Measurements from ENCODE around the gene KIF3B.
A peak's percentile ranks its signal among the peaks of the same experiment; 100 is the strongest.
"Not testable (repeated sequence)": the region's sequence is repeated elsewhere in the genome, so short reads cannot be mapped to it uniquely, and the experiment has no call there.

KIF3B gene

GRCh38 chr20:32357869-32358631 is 80.6 kb downstream of the KIF3B start, which contains the start of gene ASXL1:
Gene ASXL1, plus strand, starts transcription at chr20:32358331. Its CDS starts 445 bp downstream, at chr20:32358776.
- DNase-seq: peak; percentile 96 to 97

GRCh38 chr20:32358632-32358882 is 81.1 kb downstream of the KIF3B start:
- no peak for DNase-seq

DNA sequence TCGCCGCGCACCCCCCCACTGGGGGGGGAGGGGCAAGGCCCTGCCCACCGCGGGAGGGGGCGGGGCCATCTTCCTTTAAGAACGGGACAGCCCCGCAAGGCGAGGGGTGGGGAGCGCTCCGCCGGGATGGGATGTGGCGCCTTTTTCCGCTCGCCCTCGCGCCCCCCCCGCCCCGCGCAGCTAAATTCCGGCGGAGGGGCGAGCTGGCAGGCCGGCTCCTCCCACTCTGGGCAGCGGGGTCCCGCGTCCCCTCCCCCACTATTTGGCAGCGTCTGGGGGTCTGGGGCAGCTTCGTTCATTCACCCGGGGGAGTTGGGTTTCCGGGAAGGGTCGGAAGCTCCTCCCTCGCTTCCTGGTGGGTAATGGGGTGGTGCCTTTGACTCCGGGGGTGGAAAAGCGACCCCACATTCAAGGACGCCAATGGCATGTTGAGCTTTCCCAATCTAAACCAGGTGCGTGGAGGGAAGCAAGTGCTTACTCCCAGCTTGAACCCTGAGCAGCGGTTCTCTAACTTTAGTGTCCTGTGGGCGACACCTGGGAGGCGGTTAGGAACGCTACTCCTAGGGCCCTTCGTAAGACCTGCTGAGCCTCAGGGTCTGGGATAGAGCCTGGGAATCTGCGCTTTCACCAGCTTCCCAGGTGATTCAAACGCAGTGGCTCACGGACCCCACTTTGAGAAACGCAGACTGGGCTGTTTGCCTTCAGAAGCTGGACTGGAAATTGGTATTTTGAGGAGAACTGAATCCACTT is 81.6 kb downstream of the KIF3B start:
- peak; percentile 84 to 86 for DNase-seq

GRCh38 chr20:32359633-32360332 is 82.3 kb downstream of the KIF3B start:
- no peak for DNase-seq

- DNase-seq: no peak
These were observed 82.8 kb downstream of the KIF3B start for GRCh38 chr20:32360333-32360634.

GRCh38 chr20:32362901-32363364 is 85.5 kb downstream of the KIF3B start:
- DNase-seq: no peak

DNA sequence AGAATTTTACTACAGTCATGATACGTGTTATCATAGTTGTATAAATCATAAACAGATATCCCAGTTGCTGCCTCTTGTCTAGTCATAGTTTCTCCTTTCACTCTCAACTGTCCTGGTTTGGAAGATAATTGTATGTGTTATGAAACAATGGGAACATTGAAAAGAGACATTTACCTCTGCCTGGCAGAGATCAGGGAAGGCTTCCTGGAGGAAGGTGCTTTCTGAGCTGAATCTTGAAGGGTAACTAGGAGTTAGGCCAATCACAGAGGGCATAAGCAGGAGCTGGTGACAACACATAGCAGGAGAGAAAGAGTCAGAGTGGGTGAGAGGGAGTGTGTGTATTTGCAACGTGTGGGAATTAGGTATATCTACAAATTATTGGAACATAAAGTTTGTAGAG is 86.0 kb downstream of the KIF3B start:
- no peak for DNase-seq

DNA sequence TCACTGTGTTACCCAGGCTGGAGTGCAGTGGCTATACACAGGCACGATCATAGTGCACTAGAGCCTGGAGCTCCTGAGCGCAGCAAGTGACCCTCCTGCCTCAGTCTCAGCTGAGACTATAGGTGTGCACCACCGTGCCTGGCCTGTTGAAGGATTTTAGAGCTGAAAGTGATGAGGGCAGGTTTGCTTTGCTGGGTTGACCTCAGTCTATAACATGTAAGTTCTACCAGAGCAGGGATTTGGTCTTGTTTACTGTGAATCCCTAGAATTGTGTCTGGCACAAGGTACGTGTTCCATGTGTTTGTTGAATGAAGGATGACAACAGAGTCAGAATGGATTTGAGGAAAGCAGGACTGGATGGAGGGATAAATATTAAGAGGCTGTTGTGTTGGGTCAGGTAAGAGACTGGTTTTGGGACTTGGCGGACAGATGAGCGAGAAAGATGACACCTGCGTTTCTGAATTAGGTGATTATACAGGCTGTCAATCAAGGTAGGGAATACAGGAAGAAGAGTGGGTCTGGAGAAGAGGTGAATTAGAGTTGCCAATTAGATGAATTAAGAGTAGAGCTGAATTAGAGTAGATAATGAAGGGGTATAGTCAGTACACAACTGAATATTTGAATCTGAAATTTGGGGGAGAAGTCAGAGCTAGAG is 87.2 kb downstream of the KIF3B start:
- DNase-seq: no peak

GRCh38 chr20:32365564-32365963 is 88.1 kb downstream of the KIF3B start:
- DNase-seq: no peak

GRCh38 chr20:32366380-32366779 is 88.9 kb downstream of the KIF3B start:
- DNase-seq: no peak

GRCh38 chr20:32368323-32368722 is 90.9 kb downstream of the KIF3B start:
- no peak for DNase-seq

DNA sequence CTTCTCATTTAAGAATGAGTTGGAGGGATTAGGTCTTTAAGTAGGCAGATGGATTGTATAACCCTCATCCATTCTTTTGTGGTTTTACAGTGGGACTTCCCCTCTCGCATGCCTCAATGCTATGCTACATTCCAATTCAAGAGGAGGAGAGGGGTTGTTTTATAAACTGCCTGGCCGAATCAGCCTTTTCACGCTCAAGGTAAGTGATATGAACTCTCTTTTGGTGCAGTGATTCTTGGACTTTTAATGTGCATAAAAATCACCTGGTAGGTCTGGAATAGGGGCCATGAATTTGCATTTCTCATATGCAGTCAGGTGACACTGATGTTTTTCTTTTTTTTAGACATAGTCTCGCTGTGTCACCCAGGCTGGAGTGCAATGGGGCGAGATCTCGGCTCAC is 91.5 kb downstream of the KIF3B start:
- DNase-seq: no peak

GRCh38 chr20:32370897-32371296 is 93.4 kb downstream of the KIF3B start:
- DNase-seq: no peak

GRCh38 chr20:32378461-32378860 is 101.0 kb downstream of the KIF3B start:
- DNase-seq: no peak

DNA sequence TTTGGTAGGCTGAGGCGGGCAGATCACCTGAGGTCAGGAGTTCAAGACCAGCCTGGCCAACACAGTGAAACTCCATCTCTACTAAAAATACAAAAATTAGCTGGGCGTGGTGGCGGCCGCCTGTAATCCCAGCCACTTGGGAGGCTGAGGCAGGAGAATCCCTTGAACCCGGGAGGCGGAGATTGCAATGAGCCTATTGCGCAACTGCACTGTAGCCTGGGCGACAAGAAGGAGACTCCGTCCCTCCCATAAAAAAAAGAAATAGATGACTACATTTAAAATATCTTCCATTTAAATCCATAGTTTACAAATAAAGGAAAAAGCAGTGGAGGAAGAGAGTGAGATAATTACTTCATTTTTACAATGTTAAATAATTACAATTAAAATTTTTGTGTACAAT is 102.6 kb downstream of the KIF3B start:
- DNase-seq: not testable (repeated sequence)

DNA sequence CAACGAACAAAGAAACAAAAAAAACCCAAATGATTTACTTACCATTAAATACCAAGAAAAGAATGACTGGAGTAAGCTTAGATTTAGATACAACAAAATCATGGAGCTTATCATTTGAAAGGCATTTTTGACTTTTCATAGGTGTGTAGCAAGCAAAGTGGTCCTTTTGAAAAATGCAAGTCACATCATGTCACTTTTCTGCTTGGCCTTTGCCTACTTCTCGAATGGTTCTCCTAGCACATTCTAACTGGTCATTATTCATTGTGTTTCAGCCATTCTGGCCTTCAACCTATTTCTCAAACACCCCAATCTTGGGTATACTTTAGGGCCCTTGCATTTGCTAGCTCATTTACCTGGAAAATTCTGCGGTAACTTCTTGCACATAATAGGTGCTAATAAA is 103.3 kb downstream of the KIF3B start:
- DNase-seq: no peak

DNA sequence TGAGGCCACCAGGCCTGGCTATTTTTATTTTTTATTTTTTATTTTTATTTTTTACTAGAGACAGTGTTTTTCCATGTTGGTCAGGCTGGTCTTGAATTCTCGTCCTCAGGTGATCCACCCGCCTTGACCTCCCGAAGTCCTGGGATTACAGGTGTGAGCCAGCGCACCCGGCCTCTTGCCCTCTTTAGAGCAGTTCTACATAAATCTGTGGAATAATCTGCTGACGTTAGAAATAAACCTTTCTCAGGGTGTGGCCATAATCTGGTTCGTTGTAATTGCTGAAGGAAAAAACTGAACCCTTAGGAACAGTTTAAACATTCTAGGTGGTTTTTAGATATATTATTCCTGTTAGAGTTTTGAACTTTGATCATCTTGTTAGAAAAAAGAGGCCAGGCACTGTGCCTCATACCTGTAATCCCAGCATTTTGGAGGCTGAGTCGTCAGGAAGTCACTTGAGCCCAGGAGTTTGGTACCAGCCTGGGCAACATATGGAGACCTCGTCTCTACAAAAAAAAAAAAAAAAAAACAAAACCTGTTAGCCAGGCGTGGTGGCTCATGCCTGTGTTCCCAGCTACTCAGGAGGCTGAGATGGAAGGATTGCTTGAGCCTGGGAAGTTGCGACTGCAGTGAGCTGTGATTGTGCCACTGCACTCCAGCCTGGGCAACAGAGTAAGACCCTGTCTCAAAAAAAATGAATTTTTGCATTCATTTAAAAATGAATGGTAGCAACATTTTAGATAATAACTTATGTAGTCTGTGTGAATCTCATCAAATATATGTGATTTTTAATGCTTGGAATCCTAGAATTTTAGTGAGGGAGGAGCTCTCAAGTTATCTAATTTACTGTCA is 104.9 kb downstream of the KIF3B start:
- no peak for DNase-seq

- DNase-seq: not testable (repeated sequence)
These were observed 106.0 kb downstream of the KIF3B start for GRCh38 chr20:32383441-32383840.

All from activated T-cell treated with anti-CD3 and anti-CD28 coated beads, Interleukin-2, amount 50 U/mL, for 48 hours (primary cell).